ENCODE results near the gene LILRA6.
"Not testable (repeated sequence)": the region's sequence is repeated elsewhere in the genome, so short reads cannot be mapped to it uniquely, and the experiment has no call there.

LILRA6 gene

GRCh38 chr19:54285427-54286056, 43.0 kb upstream of the LILRA6 start:
- not testable (repeated sequence) for H4K91ac ChIP-seq (ENCODE audit: low read length); H4K8ac ChIP-seq (ENCODE audit: low read length); H3K4ac ChIP-seq (ENCODE audit: low read depth in 1 of 2, low read length in 2 of 2); H2BK5ac ChIP-seq (ENCODE audit: low read depth, low read length, poor library complexity, severe bottlenecking); H2AFZ ChIP-seq (ENCODE audit: low read depth, low read length); H3K27ac ChIP-seq (ENCODE audit: low read length, poor library complexity, severe bottlenecking); H2BK15ac ChIP-seq (ENCODE audit: low read depth, poor library complexity, severe bottlenecking); H3K18ac ChIP-seq (ENCODE audit: low read depth in 1 of 2, low read length in 2 of 2); H3K79me1 ChIP-seq (replicated peaks; ENCODE audit: low read length, poor library complexity, severe bottlenecking); H3K4me2 ChIP-seq (ENCODE audit: low read length, poor library complexity, severe bottlenecking); H3K23ac ChIP-seq (ENCODE audit: low read length in 2 of 2); H3K36me3 ChIP-seq (ENCODE audit: control insufficient read depth in 1 of 2, insufficient read depth in 2 of 2, low read depth in 1 of 2, low read length in 2 of 2); DNase-seq; H2BK120ac ChIP-seq (ENCODE audit: low read depth, low read length); H3K4me3 ChIP-seq (ENCODE audit: insufficient read depth in 1 of 2, low read depth in 1 of 2, low read length in 2 of 2); H2BK12ac ChIP-seq (ENCODE audit: low read length in 2 of 2); H2AK5ac ChIP-seq (ENCODE audit: low read length, severe bottlenecking); H3K4me1 ChIP-seq (ENCODE audit: control insufficient read depth, insufficient read depth, low read depth, low read length); H3K9ac ChIP-seq (ENCODE audit: low read length); H3K14ac ChIP-seq (ENCODE audit: low read length in 2 of 2); H3K9me3 ChIP-seq (ENCODE audit: control insufficient read depth, low read length)
- peaks cover 0 to 22% of the 10 kb centered on the region in 2 experiments for H3K27me3 ChIP-seq (ENCODE audit: control insufficient read depth in 1 of 2, insufficient read depth in 1 of 2, low read length in 2 of 2)
- 73% methylated on average over 11 of the region's 12 CpGs for WGBS

DNA sequence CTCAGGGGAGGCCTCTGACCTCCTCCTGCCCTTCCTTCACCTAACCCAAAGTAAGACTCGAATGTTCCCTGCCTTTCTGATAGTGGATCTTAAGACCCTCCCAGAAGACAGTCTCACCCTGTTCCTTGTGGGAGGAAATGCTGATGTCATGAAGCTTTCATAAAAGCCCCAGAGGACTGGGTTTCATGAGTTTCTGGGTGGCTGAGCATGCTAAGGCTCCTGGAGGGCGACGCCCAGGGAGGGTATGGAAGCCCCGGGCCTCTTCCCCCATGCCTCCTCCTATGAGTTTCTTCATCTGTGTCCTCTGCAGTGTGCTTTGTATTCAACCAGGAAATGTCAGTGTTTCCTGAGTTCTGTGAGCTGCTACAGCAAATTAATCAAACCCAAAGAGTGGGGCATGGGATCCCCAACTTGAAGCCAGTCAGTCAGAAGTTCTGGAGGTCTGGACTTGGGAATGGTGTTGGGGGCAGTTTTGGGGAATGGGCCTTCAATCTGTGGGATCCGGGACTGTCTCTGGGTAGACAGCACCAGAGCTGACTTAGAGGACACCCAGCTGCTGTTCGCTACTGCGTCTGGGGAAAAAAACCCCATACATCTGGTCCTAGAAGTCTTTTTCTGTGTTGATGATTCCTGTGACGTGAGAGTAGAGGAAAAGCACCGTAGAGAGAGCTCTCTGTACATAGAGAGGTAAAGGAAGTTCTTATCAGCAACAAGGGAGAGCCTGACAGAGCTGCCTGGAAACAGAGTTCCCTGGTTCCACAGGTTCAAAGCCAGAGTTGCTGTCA, 40.3 kb upstream of the LILRA6 start:
- Histone ChIP-seq H3K36me3 (ENCODE audit: control insufficient read depth in 1 of 2, insufficient read depth in 2 of 2, low read depth in 1 of 2, low read length in 2 of 2) (no peaks in the 10 kb centered on the region), H2BK5ac (ENCODE audit: low read depth, low read length, poor library complexity, severe bottlenecking) (no peak overlapping the region), H2AK5ac (ENCODE audit: low read length, severe bottlenecking) (no peak overlapping the region), H3K14ac (ENCODE audit: low read length in 2 of 2) (no peak overlapping the region), H3K4me2 (ENCODE audit: low read length, poor library complexity, severe bottlenecking) (no peak overlapping the region), H3K9me3 (ENCODE audit: control insufficient read depth, low read length) (no peaks in the 10 kb centered on the region), H2BK15ac (ENCODE audit: low read depth, poor library complexity, severe bottlenecking) (no peak overlapping the region), H3K23ac (ENCODE audit: low read length in 2 of 2) (no peak overlapping the region), H3K27ac (ENCODE audit: low read length, poor library complexity, severe bottlenecking) (no peak overlapping the region), H2AFZ (ENCODE audit: low read depth, low read length) (no peak overlapping the region), H3K18ac (ENCODE audit: low read depth in 1 of 2, low read length in 2 of 2) (no peak overlapping the region), H3K4ac (ENCODE audit: low read depth in 1 of 2, low read length in 2 of 2) (no peak overlapping the region), H2BK12ac (ENCODE audit: low read length in 2 of 2) (no peak overlapping the region), H2BK120ac (ENCODE audit: low read depth, low read length) (no peak overlapping the region), H4K8ac (ENCODE audit: low read length) (no peak overlapping the region), H3K9ac (ENCODE audit: low read length) (no peak overlapping the region), H3K79me1 (replicated peaks; ENCODE audit: low read length, poor library complexity, severe bottlenecking) (no peaks in the 10 kb centered on the region), H4K91ac (ENCODE audit: low read length) (no peak overlapping the region), H3K4me3 (ENCODE audit: insufficient read depth in 1 of 2, low read depth in 1 of 2, low read length in 2 of 2) (no peak overlapping the region), H3K4me1 (ENCODE audit: control insufficient read depth, insufficient read depth, low read depth, low read length) (no peaks in the 10 kb centered on the region), H3K27me3 (ENCODE audit: control insufficient read depth in 1 of 2, insufficient read depth in 1 of 2, low read length in 2 of 2) (peaks cover 0 to 29% of the 10 kb centered on the region in 2 experiments)
- 63% methylated on average over 8 of the region's 9 CpGs for WGBS
- no peak for DNase-seq

DNA sequence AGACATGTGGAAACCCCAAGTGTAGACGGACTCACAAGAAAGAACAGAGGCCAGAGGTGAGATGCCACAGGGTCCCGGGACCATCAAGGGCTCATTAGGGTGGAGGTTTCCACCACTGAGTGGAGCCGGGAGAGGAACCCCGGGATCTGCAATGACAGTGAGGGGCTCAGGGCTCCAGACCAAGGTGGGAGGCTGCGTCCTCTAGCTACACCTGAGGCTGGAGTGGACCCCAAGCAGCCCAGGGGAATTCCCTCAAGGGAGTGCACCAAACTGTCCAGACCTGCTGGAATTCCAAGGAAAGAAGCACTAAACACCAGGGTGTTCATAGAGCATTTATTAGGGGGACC, 39.1 kb upstream of the LILRA6 start:
- not testable (repeated sequence) for H3K23ac ChIP-seq (ENCODE audit: low read length in 2 of 2); H3K4me3 ChIP-seq (ENCODE audit: insufficient read depth in 1 of 2, low read depth in 1 of 2, low read length in 2 of 2); H3K79me1 ChIP-seq (replicated peaks; ENCODE audit: low read length, poor library complexity, severe bottlenecking); H2BK15ac ChIP-seq (ENCODE audit: low read depth, poor library complexity, severe bottlenecking); H2AFZ ChIP-seq (ENCODE audit: low read depth, low read length); H4K8ac ChIP-seq (ENCODE audit: low read length); H3K18ac ChIP-seq (ENCODE audit: low read depth in 1 of 2, low read length in 2 of 2); H3K4ac ChIP-seq (ENCODE audit: low read depth in 1 of 2, low read length in 2 of 2); H3K4me2 ChIP-seq (ENCODE audit: low read length, poor library complexity, severe bottlenecking); H3K14ac ChIP-seq (ENCODE audit: low read length in 2 of 2); H3K9me3 ChIP-seq (ENCODE audit: control insufficient read depth, low read length); H3K4me1 ChIP-seq (ENCODE audit: control insufficient read depth, insufficient read depth, low read depth, low read length); H2BK120ac ChIP-seq (ENCODE audit: low read depth, low read length); H3K36me3 ChIP-seq (ENCODE audit: control insufficient read depth in 1 of 2, insufficient read depth in 2 of 2, low read depth in 1 of 2, low read length in 2 of 2); H2AK5ac ChIP-seq (ENCODE audit: low read length, severe bottlenecking); H2BK12ac ChIP-seq (ENCODE audit: low read length in 2 of 2); H3K27ac ChIP-seq (ENCODE audit: low read length, poor library complexity, severe bottlenecking); H4K91ac ChIP-seq (ENCODE audit: low read length); H2BK5ac ChIP-seq (ENCODE audit: low read depth, low read length, poor library complexity, severe bottlenecking); H3K9ac ChIP-seq (ENCODE audit: low read length); DNase-seq
- WGBS, result 70% methylated on average over 5 of the region's 5 CpGs
- peaks cover 0 to 29% of the 10 kb centered on the region in 2 experiments for H3K27me3 ChIP-seq (ENCODE audit: control insufficient read depth in 1 of 2, insufficient read depth in 1 of 2, low read length in 2 of 2)

GRCh38 chr19:54281007-54281728, 38.6 kb upstream of the LILRA6 start, which contains the start of gene LILRB2:
Gene LILRB2 (minus strand): TSS chr19:54281110. CDS start chr19:54280496, 614 bp downstream.
- H2BK5ac ChIP-seq (ENCODE audit: low read depth, low read length, poor library complexity, severe bottlenecking), result no peak within 1 kb of the TSS
- 81% methylated on average over 11 of the region's 12 CpGs for WGBS
- H3K4me2 ChIP-seq (ENCODE audit: low read length, poor library complexity, severe bottlenecking), result no peak within 1 kb of the TSS
- no peak within 1 kb of the TSS for H3K23ac ChIP-seq (ENCODE audit: low read length in 2 of 2)
- no peaks in the 10 kb centered on the region for H3K36me3 ChIP-seq (ENCODE audit: control insufficient read depth in 1 of 2, insufficient read depth in 2 of 2, low read depth in 1 of 2, low read length in 2 of 2)
- no peak for DNase-seq
- no peak within 1 kb of the TSS for H4K8ac ChIP-seq (ENCODE audit: low read length)
- H3K79me1 ChIP-seq (replicated peaks; ENCODE audit: low read length, poor library complexity, severe bottlenecking), result no peaks in the 10 kb centered on the region
- H2BK120ac ChIP-seq (ENCODE audit: low read depth, low read length), result no peak within 1 kb of the TSS
- H3K4me1 ChIP-seq (ENCODE audit: control insufficient read depth, insufficient read depth, low read depth, low read length), result no peaks in the 10 kb centered on the region
- H3K14ac ChIP-seq (ENCODE audit: low read length in 2 of 2), result no peak within 1 kb of the TSS
- peaks cover 0 to 32% of the 10 kb centered on the region in 2 experiments for H3K27me3 ChIP-seq (ENCODE audit: control insufficient read depth in 1 of 2, insufficient read depth in 1 of 2, low read length in 2 of 2)
- no peak within 1 kb of the TSS for H3K9ac ChIP-seq (ENCODE audit: low read length)
- H2BK12ac ChIP-seq (ENCODE audit: low read length in 2 of 2), result no peak within 1 kb of the TSS
- no peak within 1 kb of the TSS for H3K4me3 ChIP-seq (ENCODE audit: insufficient read depth in 1 of 2, low read depth in 1 of 2, low read length in 2 of 2)
- H3K27ac ChIP-seq (ENCODE audit: low read length, poor library complexity, severe bottlenecking), result no peak within 1 kb of the TSS
- H3K18ac ChIP-seq (ENCODE audit: low read depth in 1 of 2, low read length in 2 of 2), result no peak within 1 kb of the TSS
- H2AFZ ChIP-seq (ENCODE audit: low read depth, low read length), result no peak within 1 kb of the TSS
- H3K4ac ChIP-seq (ENCODE audit: low read depth in 1 of 2, low read length in 2 of 2), result no peak within 1 kb of the TSS
- no peaks in the 10 kb centered on the region for H3K9me3 ChIP-seq (ENCODE audit: control insufficient read depth, low read length)
- no peak within 1 kb of the TSS for H2BK15ac ChIP-seq (ENCODE audit: low read depth, poor library complexity, severe bottlenecking)
- H2AK5ac ChIP-seq (ENCODE audit: low read length, severe bottlenecking), result no peak within 1 kb of the TSS
- H4K91ac ChIP-seq (ENCODE audit: low read length), result no peak within 1 kb of the TSS
